ENCODE data around the gene RBFOX2.

RBFOX2 gene

GRCh38 chr22:35846804-35847203 lies 181.8 kb downstream of the RBFOX2 start:
- H3K4me3 ChIP-seq (ENCODE audit: low read depth, low read length) = no peak overlapping the region
- no peak for DNase-seq (ENCODE audit: low read depth)
- TF ChIP-seq CTCF (IDR thresholded peaks at IDR 0.05; ENCODE audit: insufficient read depth, low read depth, low read length, missing control alignments) = no peak

- TF ChIP-seq CTCF (IDR thresholded peaks at IDR 0.05; ENCODE audit: insufficient read depth, low read depth, low read length, missing control alignments) = no peak
- no peak overlapping the region for H3K4me3 ChIP-seq (ENCODE audit: low read depth, low read length)
- no peak for DNase-seq (ENCODE audit: low read depth)
Observed at GRCh38 chr22:35844886-35845285, 183.7 kb downstream of the RBFOX2 start.

GRCh38 chr22:35842954-35843353 lies 185.7 kb downstream of the RBFOX2 start:
- DNase-seq (ENCODE audit: low read depth) = peak; percentile 48
- TF ChIP-seq CTCF (IDR thresholded peaks at IDR 0.05; ENCODE audit: insufficient read depth, low read depth, low read length, missing control alignments) = peak; percentile 39
- H3K4me3 ChIP-seq (ENCODE audit: low read depth, low read length) = no peak overlapping the region

GRCh38 chr22:35842519-35842913 lies 186.1 kb downstream of the RBFOX2 start:
- no peak for TF ChIP-seq CTCF (IDR thresholded peaks at IDR 0.05; ENCODE audit: insufficient read depth, low read depth, low read length, missing control alignments)

GRCh38 chr22:35841907-35842518 lies 186.6 kb downstream of the RBFOX2 start:
- TF ChIP-seq CTCF (IDR thresholded peaks at IDR 0.05; ENCODE audit: insufficient read depth, low read depth, low read length, missing control alignments) = no peak
- no peak overlapping the region for H3K4me3 ChIP-seq (ENCODE audit: low read depth, low read length)
- DNase-seq (ENCODE audit: low read depth) = no peak

More at GRCh38 chr22:35842519-35842913, 186.1 kb downstream of the RBFOX2 start:
- no peak for DNase-seq (ENCODE audit: low read depth)
- H3K4me3 ChIP-seq (ENCODE audit: low read depth, low read length) = no peak overlapping the region

GRCh38 chr22:35840302-35840739 lies 188.3 kb downstream of the RBFOX2 start:
- H3K4me3 ChIP-seq (ENCODE audit: low read depth, low read length) = peak overlapping the region; percentile 3; the same call in 1 of the 2 replicates
- DNase-seq (ENCODE audit: low read depth) = peak; percentile 35
- TF ChIP-seq CTCF (IDR thresholded peaks at IDR 0.05; ENCODE audit: insufficient read depth, low read depth, low read length, missing control alignments) = no peak

- H3K4me3 ChIP-seq (ENCODE audit: low read depth, low read length) = peak overlapping the region; percentile 3; the same call in 1 of the 2 replicates
- TF ChIP-seq CTCF (IDR thresholded peaks at IDR 0.05; ENCODE audit: insufficient read depth, low read depth, low read length, missing control alignments) = no peak
- no peak for DNase-seq (ENCODE audit: low read depth)
Observed at GRCh38 chr22:35839841-35840301, 188.8 kb downstream of the RBFOX2 start.
